A673 (cell line): Measurements from ENCODE around the gene ARHGEF28.

Experiments used
- CTCF ChIP-seq: fragments of 300-800, 200-600 bp; sonication (generic); conservative IDR thresholded peaks from 2 replicates; pipeline ENCODE4 v1.5.1; 2017; ENCODE audit warnings: low read depth, mild to moderate bottlenecking, antibody characterized with exemption, low read length, moderate library complexity, mixed read lengths
- EZH2 ChIP-seq: fragments of 200-600 bp; sonication (generic); IDR thresholded peaks from 2 replicates; pipeline ENCODE4 v1.6.1; 2017; ENCODE audit warnings: borderline replicate concordance, low read depth, mild to moderate bottlenecking, mixed read lengths, antibody characterized with exemption, low read length; ENCODE audit not compliant: poor library complexity, severe bottlenecking

- no peak for TF ChIP-seq CTCF
- no peak for TF ChIP-seq EZH2
Observed at GRCh38 chr5:73777192-73777591, 151.2 kb downstream of the ARHGEF28 start.
